ENCODE results near the gene NODAL.
"Not testable (repeated sequence)": the region's sequence is repeated elsewhere in the genome, so short reads cannot be mapped to it uniquely, and the experiment has no call there.

Gene NODAL

DNA sequence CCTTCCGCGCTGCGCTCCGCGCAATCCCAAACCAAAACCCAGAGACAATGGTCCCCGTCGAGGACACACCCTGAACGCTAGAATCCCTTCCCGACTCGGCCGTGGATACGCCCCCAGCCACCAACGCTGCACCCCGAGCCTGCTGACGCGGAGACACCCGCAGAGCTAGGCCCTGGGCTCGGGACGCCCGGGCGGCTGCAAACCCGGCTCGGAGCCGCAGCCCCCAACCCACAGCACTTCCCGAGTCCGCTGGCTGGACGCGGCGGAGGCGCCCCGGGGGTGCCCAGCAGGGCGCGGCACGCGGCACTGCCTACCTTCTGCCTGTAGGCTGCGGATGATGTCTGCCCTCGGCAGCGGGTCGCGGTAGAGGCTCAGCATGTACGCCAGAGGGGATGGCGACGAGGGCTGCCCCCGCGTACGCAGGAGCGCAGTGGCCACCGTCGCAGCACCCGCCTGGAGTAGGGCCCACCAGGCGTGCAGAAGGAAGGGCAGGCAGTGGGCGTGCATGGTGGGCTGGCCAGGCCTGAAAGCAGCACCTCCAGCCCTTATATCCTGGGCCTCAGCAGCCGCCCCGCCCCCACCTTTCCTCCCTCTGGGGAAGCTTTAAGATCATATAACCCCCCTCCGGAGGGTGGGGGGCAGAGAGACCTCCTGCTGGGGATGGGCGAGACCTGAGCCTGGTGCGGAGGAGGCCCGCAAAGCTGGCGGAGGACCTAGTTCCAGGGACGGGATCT, at the start of gene NODAL:
NODAL (minus strand) TSS at position 521 of the 734 bp plus-strand sequence; CDS start at position 507, 14 bp downstream.
- H3K4me1 Mint-ChIP-seq, result peaks cover 16% of the 10 kb centered on the region
- DNase-seq, result no peak
- H3K4me3 Mint-ChIP-seq, result peak within 1 kb of the TSS; percentile 58 to 81
- ATAC-seq, result peak; percentile 72
- no peaks in the 10 kb centered on the region for H3K9me3 Mint-ChIP-seq
- H3K27me3 Mint-ChIP-seq, result peaks cover 58% of the 10 kb centered on the region
- peak within 1 kb of the TSS in 1 of 2 donors; percentile 57 for H3K27ac Mint-ChIP-seq

DNA sequence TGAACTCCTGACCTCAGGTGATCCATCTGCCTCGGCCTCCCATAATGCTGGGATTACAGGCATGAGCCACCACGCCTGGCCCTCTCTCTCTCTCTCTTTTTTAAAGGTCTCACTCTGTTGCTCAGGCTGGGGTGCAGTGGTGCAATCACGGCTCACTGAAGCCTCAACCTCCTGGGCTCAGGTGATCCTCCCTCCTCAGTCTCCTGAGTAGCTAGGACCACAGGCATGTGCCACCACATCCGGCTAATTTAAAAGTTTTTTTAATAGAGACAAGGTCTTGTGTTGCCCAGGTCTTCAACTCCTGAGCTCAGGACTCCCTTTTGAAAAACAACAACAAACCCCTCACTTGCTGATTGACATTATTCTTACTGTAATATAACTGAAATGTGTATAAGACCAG, 48.7 kb upstream of the NODAL start:
- DNase-seq (no peak), ATAC-seq (no peak)
- H3K27ac Mint-ChIP-seq, result no peak overlapping the region
- H3K27me3 Mint-ChIP-seq, result peaks cover 13% of the 10 kb centered on the region
- no peaks in the 10 kb centered on the region for H3K9me3 Mint-ChIP-seq
- no peak overlapping the region for H3K4me3 Mint-ChIP-seq
- H3K4me1 Mint-ChIP-seq, result peaks cover 23% of the 10 kb centered on the region

DNA sequence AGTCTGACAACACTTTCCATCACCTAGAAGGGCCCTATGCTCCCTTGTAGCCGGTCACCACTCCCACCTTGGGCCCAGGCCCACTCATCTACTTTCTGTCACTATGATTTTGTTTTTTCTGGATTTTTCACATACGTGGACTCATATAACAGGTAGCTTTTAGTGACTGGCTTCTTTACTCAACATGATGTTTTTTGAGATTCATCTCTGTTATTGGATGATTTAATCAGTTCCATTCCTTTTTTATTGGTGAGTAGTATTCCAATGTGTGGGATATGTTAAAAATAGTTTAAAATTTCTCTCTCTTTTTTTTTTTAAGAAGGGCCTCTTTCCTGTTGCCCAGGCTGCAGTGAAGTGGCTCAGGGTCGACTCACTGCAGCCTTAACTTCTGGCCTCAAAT, 46.3 kb upstream of the NODAL start:
- Mint-ChIP-seq H3K9me3 (no peaks in the 10 kb centered on the region), H3K4me3 (no peak overlapping the region), H3K27me3 (peaks cover under 1% of the 10 kb centered on the region), H3K27ac (no peak overlapping the region), H3K4me1 (peaks cover 4% of the 10 kb centered on the region)
- DNase-seq (no peak), ATAC-seq (no peak)

DNA sequence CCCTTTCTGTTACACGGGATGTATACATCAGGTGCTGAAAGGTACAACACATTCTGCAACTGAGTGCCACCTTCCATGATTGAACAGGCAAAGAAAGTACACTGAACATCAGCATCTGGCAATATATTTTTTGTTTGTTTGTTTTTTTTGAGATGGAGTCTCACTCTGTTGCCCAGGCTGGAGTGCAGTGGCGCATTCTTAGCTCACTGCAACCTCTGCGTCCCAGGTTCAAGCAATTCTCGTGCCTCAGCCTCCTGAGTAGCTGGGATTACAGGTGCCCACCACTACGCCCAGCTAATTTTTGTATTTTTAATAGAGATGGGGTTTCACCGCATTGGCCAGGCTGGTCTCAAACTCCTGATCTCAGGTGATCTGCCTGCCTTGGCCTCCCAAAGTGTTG, 42.4 kb upstream of the NODAL start:
- H3K27ac Mint-ChIP-seq, H3K27me3 Mint-ChIP-seq, ATAC-seq, DNase-seq, H3K4me3 Mint-ChIP-seq, H3K9me3 Mint-ChIP-seq: not testable (repeated sequence)
- H3K4me1 Mint-ChIP-seq, result peaks cover 39% of the 10 kb centered on the region

DNA sequence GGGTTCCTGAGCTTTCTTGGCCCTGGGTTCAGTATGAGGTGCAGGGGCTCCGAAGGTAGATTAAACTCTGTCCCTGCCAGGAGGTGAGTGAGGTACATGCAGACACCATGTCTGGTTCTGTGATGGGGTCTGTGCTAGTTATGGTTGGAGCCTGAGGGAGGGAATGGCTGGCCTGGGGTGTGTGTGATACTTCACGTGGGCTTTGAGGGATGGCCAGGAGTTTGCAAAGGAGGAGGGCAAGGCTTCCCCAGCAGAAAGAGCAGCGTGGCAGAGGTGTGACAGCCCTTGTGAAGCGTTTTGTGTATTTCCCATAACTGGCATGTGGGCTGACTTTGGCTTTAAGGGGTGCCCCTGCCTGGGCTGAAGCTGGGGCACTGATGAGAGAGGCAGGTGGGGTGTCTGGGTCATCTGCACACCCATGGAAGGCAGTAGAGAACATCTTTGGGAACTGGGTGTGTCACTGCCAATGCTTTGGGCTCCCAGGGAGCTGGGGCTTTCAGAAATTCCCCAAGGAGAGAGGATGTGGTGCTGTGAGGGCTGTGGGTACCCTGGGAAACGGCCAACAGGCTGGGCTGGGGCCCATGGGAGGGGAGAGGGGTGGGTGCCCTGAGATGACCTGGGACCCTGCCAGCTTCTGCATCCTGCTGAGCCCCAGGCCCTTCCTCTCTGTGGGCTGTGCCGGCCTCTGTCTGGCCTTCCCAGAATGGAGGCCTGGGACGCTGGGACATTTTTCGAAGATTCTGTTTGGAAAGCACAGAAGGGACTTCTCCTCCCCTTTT, 41.7 kb upstream of the NODAL start:
- peaks cover 40% of the 10 kb centered on the region for H3K4me1 Mint-ChIP-seq
- H3K27ac Mint-ChIP-seq, result peak overlapping the region in 1 of 2 donors; percentile 63
- DNase-seq (no peak), ATAC-seq (no peak)
- no peaks in the 10 kb centered on the region for H3K9me3 Mint-ChIP-seq
- peaks cover 9% of the 10 kb centered on the region for H3K27me3 Mint-ChIP-seq
- no peak overlapping the region for H3K4me3 Mint-ChIP-seq

DNA sequence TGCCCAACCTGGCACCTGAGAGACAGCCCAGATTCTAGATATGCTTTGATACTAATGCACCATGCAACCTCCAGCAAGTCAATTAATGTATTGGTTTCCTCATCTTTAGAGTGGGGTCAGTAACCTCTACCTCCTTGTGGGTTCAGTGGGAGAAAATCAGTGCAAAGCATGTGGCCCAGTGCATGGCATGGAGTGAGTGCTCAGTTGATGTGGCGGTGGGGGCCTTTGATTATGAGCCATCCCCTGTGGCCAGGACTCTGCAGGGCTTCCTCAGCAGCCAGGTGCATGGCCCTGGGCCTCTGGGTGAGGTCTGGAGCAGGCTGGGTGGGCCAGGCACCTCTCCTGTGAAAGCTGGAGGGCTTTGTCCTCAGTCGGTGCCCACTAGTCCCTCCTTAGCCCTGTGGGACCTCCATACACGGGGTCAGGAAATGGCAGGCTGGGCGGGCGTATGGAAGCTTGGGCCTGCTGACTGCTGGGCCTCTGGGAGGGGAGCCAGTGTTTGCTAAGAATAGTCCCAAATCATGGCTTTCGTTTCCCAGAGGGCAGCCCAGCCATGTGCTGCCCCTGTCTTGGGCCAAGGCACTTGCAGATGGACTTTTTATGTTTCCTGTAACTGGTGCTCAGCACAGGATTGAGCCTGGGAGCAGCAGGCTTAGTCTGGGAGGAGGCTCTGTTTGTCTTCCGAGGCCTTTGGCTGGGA, 40.5 kb upstream of the NODAL start:
- peaks cover 52% of the 10 kb centered on the region for H3K4me1 Mint-ChIP-seq
- no peak overlapping the region for H3K27ac Mint-ChIP-seq
- no peak for DNase-seq
- no peaks in the 10 kb centered on the region for H3K9me3 Mint-ChIP-seq
- H3K4me3 Mint-ChIP-seq, result peak overlapping the region in 1 of 2 donors; percentile 44
- no peak for ATAC-seq
- peaks cover 17% of the 10 kb centered on the region for H3K27me3 Mint-ChIP-seq

DNA sequence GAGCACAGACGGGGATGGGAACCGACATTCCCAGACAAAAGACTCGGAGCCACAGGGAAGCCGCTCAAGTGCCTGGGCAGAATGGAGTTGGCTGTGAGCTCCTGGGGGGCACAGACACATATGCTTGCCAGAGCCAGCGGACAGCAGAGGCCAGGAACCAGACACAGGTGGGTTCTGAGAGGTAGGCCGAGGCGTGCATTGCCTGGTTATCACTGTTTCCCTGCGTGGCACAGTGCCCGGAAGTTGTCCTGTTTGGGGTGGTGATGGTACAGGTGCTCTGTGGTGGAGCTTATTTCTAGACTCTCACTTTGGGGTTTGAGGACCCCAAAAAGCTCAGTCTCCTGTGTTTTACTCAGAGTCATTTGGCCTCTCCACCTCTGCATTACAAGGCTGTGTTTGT, 39.6 kb upstream of the NODAL start:
- Mint-ChIP-seq H3K4me3 (peak overlapping the region in 1 of 2 donors; percentile 78), H3K4me1 (peaks cover 61% of the 10 kb centered on the region), H3K27me3 (peaks cover 25% of the 10 kb centered on the region), H3K27ac (peak overlapping the region in 1 of 2 donors; percentile 12), H3K9me3 (no peaks in the 10 kb centered on the region)
- ATAC-seq (no peak), DNase-seq (no peak)

DNA sequence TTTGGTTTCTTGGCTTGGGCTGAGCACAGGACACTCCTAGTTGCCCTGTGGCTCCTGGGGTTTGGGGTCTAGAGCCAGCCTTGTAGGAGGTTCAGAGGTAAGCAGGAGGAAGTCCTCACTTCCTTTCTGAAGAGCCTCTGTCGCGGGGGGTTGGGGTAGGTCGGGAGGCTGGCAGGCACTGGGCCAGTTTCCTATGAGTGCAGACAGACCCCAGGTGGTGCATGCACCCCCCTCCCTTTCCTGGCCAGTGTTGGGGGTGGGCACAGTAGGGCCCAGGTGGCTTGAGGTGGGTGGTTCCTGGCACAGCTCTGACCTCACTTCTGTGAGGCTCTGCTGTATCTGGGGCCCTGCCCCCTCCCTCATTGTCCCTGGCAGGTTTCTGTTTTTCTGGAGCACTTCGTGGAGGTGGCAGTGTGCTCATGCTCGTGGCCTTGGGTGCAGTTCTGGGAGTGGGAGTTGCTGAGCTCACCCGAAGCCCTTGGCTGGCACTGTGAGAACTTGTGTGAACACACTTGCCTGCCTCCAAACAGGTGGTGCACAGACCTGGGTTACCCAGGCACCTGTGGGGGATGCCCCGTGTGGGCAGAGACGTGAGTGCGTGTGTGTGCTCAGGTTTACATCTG, 38.9 kb upstream of the NODAL start:
- Mint-ChIP-seq H3K27ac (peak overlapping the region; percentile 21 to 28), H3K4me1 (peaks cover 68% of the 10 kb centered on the region), H3K4me3 (peak overlapping the region; percentile 77 to 78), H3K27me3 (peaks cover 33% of the 10 kb centered on the region), H3K9me3 (no peaks in the 10 kb centered on the region)
- peak in 1 of 2 donors; percentile 35 for DNase-seq
- ATAC-seq, result peak; percentile 37

DNA sequence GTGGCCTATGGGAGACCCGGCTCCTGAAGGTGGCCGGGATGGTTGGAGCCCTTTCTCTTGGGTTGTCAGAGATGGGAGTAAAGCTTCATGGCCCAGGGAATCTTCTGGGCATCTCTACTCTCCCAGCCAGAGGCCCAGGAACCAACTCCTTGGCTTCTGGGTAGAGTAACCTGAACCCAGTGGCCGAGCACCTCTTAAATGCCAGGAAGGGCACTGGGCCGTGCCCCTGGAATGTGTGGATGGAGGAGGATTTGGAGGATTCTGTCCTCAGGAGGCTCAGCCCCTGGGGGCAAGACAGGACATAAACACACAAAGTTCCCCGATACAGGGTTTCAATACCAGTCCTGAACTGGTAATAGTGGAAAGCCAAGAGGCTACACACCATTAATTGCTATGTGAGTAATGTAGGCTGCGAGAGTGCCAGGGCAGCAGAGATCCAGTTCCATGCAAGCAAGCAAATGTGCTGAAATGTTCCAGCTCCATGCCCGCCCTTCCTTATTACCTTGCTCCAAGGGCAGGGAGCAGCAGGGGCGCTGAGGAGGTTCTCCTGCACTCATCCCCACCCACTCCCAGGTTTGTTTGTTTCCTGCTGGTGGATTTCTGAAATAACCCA, 38.3 kb upstream of the NODAL start:
- peak overlapping the region in 1 of 2 donors; percentile 28 for H3K27ac Mint-ChIP-seq
- H3K27me3 Mint-ChIP-seq, result peaks cover 39% of the 10 kb centered on the region
- DNase-seq, result no peak

DNA sequence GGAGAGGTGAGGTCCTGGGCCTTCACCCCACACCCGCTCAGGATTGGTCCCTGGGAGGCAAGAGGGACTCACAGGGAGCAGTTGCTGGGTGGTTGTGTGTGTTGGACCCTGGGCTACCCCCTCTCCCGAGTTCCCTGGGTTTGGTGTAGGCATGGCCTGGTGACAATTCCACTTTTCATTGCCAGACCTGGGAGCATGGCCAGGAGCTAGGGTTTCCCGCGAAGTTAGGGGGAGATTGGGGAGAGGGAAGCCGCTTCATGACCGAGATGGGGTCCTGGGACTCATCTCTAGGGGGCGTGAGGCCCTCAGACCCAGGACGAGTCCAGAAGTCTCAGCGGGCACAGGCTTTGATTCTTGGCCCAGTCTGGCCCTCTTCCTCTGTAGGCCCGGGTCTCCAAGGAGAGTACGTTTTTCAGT, 37.7 kb upstream of the NODAL start:
- H3K27ac Mint-ChIP-seq, result no peak overlapping the region
- H3K4me1 Mint-ChIP-seq, result peaks cover 71% of the 10 kb centered on the region
- peak overlapping the region; percentile 77 to 78 for H3K4me3 Mint-ChIP-seq
- H3K9me3 Mint-ChIP-seq, result no peaks in the 10 kb centered on the region
- no peak for ATAC-seq
- peaks cover 45% of the 10 kb centered on the region for H3K27me3 Mint-ChIP-seq
- DNase-seq, result no peak

More for the DNA sequence above, 38.3 kb upstream of the NODAL start:
- Mint-ChIP-seq H3K4me1 (peaks cover 71% of the 10 kb centered on the region), H3K4me3 (peak overlapping the region; percentile 77 to 78), H3K9me3 (no peaks in the 10 kb centered on the region)
- ATAC-seq, result no peak

DNA sequence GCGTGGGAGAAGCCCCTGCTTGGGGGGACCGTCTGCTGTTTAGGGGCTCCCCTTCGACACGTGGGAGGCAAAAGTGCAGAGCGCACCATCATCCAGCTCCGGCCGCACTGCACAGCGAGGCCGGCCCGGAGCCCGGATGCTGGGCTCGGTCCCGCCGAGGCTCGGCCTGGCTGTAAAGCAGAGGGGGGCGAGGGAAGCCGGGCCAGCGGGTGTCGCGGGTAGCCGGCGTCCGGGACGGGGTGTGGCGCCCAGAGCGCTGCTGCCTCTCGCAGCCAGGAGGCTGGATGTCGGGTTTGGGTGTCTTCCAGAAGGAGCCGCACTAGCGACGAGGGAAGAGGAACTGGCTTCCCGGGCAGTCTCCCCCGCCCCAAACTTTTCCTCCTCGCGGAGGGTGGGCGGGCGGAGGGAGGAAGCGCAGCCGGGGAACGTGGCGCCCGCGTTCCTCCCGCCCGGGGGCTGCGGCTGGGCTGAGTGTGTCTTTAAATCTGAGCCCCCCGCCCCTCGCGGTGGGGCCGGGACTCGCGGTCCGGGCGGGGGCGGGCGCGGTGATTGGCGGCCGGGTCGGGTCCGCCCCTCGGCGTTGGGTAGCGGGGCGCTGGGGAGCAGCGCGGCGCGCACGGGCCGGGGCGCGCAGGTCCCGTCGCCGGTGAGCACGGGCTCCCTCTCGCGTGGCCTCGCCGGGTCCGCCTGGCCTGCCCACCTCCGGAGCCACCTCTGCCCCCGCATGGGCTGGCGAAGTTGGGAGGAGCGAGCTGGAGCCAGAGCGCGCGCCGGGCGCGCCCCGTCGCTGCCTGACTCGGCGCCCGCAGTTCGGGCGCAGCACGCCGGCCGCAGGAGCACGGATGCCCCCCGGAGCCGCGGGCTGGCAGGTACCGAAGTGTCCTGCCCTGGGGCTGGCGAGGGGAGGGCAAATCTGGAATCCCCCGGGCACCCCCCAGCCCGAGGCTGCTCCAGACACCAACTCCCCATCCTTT, 37.0 kb upstream of the NODAL start, which contains the start of gene PALD1:
PALD1 (plus strand) TSS at position 577 of the 974 bp plus-strand sequence. CDS start 47,185 bp downstream, outside the sequence.
- peak within 1 kb of the TSS; percentile 84 to 89 for H3K4me3 Mint-ChIP-seq
- no peaks in the 10 kb centered on the region for H3K9me3 Mint-ChIP-seq
- peaks cover 50% of the 10 kb centered on the region for H3K27me3 Mint-ChIP-seq
- ATAC-seq (peak; percentile 61), DNase-seq (peak; percentile 50 to 55)
- H3K4me1 Mint-ChIP-seq, result peaks cover 71% of the 10 kb centered on the region
- peak within 1 kb of the TSS in 1 of 2 donors; percentile 91 for H3K27ac Mint-ChIP-seq

DNA sequence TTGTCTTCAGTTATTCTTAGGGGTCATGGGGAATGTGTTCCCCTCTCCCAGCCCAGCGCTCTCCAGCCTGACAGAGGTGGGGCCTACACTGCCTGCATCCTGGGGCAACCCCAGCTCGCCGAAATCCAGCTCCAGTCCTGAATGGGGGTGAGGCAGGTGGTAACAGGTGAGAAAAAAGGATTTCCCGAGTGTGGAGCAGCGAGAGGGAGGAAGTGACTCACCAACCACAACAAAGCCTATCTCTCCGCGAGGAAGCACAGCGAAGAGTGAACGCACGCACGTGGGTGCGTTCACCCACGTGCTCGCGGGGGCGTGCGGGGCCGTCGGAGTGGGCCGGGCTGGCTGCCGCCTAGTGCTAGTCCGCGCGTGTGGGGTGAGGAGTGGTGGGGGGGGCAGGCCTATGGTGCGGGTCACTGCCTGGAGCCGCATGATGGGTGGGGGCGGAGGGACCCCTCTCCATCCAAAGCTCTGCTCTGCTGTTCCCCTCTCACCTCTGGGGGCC, 36.2 kb upstream of the NODAL start:
- Mint-ChIP-seq H3K4me3 (peak overlapping the region; percentile 84 to 89), H3K4me1 (peaks cover 65% of the 10 kb centered on the region), H3K27me3 (peaks cover 50% of the 10 kb centered on the region), H3K9me3 (no peaks in the 10 kb centered on the region), H3K27ac (peak overlapping the region in 1 of 2 donors; percentile 91)
- peak; percentile 78 for ATAC-seq
- DNase-seq, result peak; percentile 77 to 83

DNA sequence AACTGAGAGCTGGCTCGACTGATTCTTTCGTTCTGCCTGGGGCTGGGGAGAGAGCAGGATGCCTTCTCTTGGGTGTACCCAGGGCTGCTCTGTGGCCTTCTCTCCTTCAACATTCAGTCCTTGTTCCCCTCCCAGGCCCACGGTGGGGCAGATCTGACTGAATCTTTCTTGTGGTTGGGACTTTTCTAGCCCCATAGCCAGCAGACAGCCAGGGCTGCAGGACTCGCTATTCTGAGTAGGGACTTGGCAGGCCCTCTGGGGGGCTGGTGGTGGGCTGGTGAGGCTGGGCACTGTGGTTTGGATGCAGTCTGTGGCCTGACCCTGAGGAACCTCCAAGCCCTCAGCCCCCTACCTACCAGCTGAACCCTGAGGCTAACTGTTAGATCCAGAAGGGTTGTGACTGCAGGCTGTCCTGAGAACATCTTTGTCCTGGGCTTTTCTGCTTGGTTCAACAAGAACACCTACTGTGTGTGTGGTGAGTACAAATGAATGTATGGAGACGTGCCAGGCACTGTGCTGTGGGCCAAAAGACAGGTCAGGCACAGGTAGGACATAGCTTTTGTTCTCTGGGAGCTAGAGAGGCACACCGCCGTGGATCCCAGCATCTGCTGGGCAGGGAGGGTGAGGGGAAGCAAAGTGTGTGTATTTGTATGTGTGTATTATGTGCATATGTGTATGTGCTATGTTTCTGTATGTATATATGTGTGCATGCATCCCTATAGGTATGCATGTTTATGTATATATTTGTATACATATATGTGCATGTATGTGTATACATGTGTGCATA, 35.0 kb upstream of the NODAL start:
- ATAC-seq, result peak; percentile 8
- no peak overlapping the region for H3K4me3 Mint-ChIP-seq
- H3K27ac Mint-ChIP-seq, result peak overlapping the region in 1 of 2 donors; percentile 39

More for the DNA sequence above, 35.0 kb upstream of the NODAL start:
- H3K4me1 Mint-ChIP-seq, result peaks cover 56% of the 10 kb centered on the region
- H3K9me3 Mint-ChIP-seq, result no peaks in the 10 kb centered on the region
- DNase-seq, result peak in 1 of 2 donors; percentile 34
- H3K27me3 Mint-ChIP-seq, result peaks cover 50% of the 10 kb centered on the region
